HPDE6-E6E7 (cell line): Measurements from ENCODE around the gene LDB2.
"Not testable (repeated sequence)": the region's sequence is repeated elsewhere in the genome, so short reads cannot be mapped to it uniquely, and the experiment has no call there.

Experiments used
- DNase-seq: peaks from one replicate; pipeline ENCODE4 v3.0.0; 2011; ENCODE audit warnings: missing footprints; ENCODE audit errors: extremely low spot score

Gene LDB2

GRCh38 chr4:16597443-16597842 lies 301.0 kb downstream of the LDB2 start:
- DNase-seq = no peak

- no peak for DNase-seq
These were observed 302.2 kb downstream of the LDB2 start for GRCh38 chr4:16596267-16596666.

- no peak for DNase-seq
These were observed 304.3 kb downstream of the LDB2 start for GRCh38 chr4:16594128-16594527.

- no peak for DNase-seq
These were observed 305.1 kb downstream of the LDB2 start for GRCh38 chr4:16593386-16593785.

GRCh38 chr4:16591272-16591826 lies 307.1 kb downstream of the LDB2 start:
- DNase-seq = no peak

GRCh38 chr4:16590797-16591196 lies 307.6 kb downstream of the LDB2 start:
- no peak for DNase-seq

- no peak for DNase-seq
These were observed 309.8 kb downstream of the LDB2 start for GRCh38 chr4:16588651-16589050.

GRCh38 chr4:16588149-16588548 lies 310.3 kb downstream of the LDB2 start:
- no peak for DNase-seq

- no peak for DNase-seq
These were observed 313.4 kb downstream of the LDB2 start for GRCh38 chr4:16585053-16585452.

GRCh38 chr4:16583764-16584163 lies 314.7 kb downstream of the LDB2 start:
- no peak for DNase-seq

- no peak for DNase-seq
These were observed 315.9 kb downstream of the LDB2 start for GRCh38 chr4:16582526-16582925.

GRCh38 chr4:16582036-16582435 lies 316.4 kb downstream of the LDB2 start:
- DNase-seq = no peak

- DNase-seq = no peak
These were observed 317.3 kb downstream of the LDB2 start for GRCh38 chr4:16581117-16581516.

GRCh38 chr4:16580514-16580913 lies 317.9 kb downstream of the LDB2 start:
- no peak for DNase-seq

- DNase-seq = no peak
These were observed 318.6 kb downstream of the LDB2 start for GRCh38 chr4:16579866-16580265.

- no peak for DNase-seq
These were observed 321.3 kb downstream of the LDB2 start for GRCh38 chr4:16577177-16577576.

- no peak for DNase-seq
These were observed 323.5 kb downstream of the LDB2 start for GRCh38 chr4:16574981-16575380.

GRCh38 chr4:16573739-16574138 lies 324.7 kb downstream of the LDB2 start:
- DNase-seq = no peak

GRCh38 chr4:16573206-16573605 lies 325.2 kb downstream of the LDB2 start:
- no peak for DNase-seq

GRCh38 chr4:16572631-16573030 lies 325.8 kb downstream of the LDB2 start:
- DNase-seq = no peak

- no peak for DNase-seq
These were observed 326.3 kb downstream of the LDB2 start for GRCh38 chr4:16572161-16572560.

GRCh38 chr4:16569790-16570189 lies 328.7 kb downstream of the LDB2 start:
- no peak for DNase-seq

- not testable (repeated sequence) for DNase-seq
These were observed 341.1 kb downstream of the LDB2 start for GRCh38 chr4:16557316-16557715.

GRCh38 chr4:16555156-16555555 lies 343.3 kb downstream of the LDB2 start:
- no peak for DNase-seq
